Measurements from ENCODE around the gene ATR. TPM values are rescaled to one million over a fixed set of nuclear protein-coding genes. Genes with fewer than 3 reads are reported as not detected.
"Not testable (repeated sequence)": the region's sequence is repeated elsewhere in the genome, so short reads cannot be mapped to it uniquely, and the experiment has no call there.

The ATR gene
- total and polyA plus RNA-seq, 4 donors = 9.0 to 41.3 (median 23.3) TPM

DNA sequence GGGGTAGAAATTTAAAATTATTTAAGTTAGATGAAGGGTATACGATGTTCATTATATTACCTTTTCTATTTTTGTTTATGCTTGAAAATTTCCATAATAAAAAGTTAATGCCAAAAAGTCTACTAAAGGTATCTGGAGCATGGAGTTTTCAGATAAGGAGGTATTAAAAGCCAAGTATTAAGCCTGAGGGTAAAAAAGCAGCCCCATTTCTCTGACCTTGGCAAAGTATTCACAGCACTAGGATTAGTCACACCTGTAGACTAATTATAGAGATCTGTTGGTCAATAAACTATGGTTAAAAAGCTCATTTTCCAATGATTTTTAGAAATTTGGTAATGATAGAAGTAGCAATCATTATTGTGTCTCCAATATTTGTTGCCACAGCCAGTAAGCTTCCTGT lies 153.8 kb downstream of the ATR start:
- H3K9ac ChIP-seq (ENCODE audit: insufficient read depth in 1 of 2, low read length in 2 of 2) = no peak overlapping the region
- no peaks in the 10 kb centered on the region for H3K4me1 ChIP-seq (ENCODE audit: control insufficient read depth in 5 of 5, insufficient read depth in 5 of 5, low read length in 5 of 5)
- TF ChIP-seq, protein P1, sequence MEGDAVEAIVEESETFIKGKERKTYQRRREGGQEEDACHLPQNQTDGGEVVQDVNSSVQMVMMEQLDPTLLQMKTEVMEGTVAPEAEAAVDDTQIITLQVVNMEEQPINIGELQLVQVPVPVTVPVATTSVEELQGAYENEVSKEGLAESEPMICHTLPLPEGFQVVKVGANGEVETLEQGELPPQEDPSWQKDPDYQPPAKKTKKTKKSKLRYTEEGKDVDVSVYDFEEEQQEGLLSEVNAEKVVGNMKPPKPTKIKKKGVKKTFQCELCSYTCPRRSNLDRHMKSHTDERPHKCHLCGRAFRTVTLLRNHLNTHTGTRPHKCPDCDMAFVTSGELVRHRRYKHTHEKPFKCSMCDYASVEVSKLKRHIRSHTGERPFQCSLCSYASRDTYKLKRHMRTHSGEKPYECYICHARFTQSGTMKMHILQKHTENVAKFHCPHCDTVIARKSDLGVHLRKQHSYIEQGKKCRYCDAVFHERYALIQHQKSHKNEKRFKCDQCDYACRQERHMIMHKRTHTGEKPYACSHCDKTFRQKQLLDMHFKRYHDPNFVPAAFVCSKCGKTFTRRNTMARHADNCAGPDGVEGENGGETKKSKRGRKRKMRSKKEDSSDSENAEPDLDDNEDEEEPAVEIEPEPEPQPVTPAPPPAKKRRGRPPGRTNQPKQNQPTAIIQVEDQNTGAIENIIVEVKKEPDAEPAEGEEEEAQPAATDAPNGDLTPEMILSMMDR (IDR thresholded peaks at IDR 0.05; ENCODE audit: control extremely low read depth, extremely low read depth) = no peak
- H3K4me3 ChIP-seq = no peak overlapping the region
- H3K36me3 ChIP-seq (ENCODE audit: control insufficient read depth in 4 of 4, insufficient read depth in 4 of 4, low read length in 4 of 4) = peaks cover 2 to 21% (median 11%) of the 10 kb centered on the region in 4 donors
- 96 to 98% methylated on average over 1 of the region's 1 CpG for WGBS, 2 donors
- H3K9me3 ChIP-seq (ENCODE audit: control insufficient read depth in 4 of 4, insufficient read depth in 3 of 4, low read length in 3 of 4) = no peaks in the 10 kb centered on the region
- ATAC-seq (ENCODE audit: insufficient read depth, low FRiP score) (no peak), DNase-seq (no peak)
- H3K27me3 ChIP-seq (ENCODE audit: control insufficient read depth in 3 of 3, insufficient read depth in 3 of 3, low read length in 2 of 3) = no peaks in the 10 kb centered on the region
- H3K27ac ChIP-seq (ENCODE audit: low read depth in 1 of 2, low read length in 1 of 2) = no peak overlapping the region

DNA sequence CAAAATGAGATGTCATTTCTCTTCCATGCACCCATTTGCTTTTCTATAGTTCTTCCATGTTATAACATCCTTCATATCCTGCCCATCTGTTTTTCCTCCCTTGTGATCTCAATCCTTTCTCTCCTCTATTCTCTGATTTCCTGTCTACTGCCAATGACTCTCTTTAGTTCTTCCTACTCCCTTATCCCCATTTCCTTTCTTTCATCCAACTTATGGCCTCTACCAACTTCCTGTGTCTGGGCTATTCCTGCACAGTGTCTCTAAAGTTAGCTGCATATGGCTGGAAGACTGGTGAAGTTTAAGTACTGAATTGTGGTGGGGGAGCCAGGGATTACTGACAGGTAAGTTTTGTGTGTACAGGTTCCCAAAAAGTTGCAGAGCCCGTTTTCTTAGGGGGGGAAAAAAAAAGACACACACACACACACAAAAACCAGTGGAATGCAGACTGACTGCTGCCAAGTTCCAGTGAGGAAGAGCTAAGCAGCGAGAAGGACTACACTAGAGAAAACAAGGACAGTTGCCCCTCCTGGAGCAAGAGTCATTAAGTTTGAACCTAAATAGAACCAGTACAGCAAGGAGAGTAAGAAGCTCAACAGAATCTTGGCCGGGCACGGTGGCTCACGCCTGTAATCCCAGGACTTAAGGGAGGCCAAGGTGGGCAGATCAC lies 159.5 kb downstream of the ATR start:
- Histone ChIP-seq H3K9ac (ENCODE audit: insufficient read depth in 1 of 2, low read length in 2 of 2) (no peak overlapping the region), H3K36me3 (ENCODE audit: control insufficient read depth in 4 of 4, insufficient read depth in 4 of 4, low read length in 4 of 4) (peaks cover 7 to 37% (median 16%) of the 10 kb centered on the region in 4 donors), H3K4me1 (ENCODE audit: control insufficient read depth in 5 of 5, insufficient read depth in 5 of 5, low read length in 5 of 5) (no peaks in the 10 kb centered on the region), H3K9me3 (ENCODE audit: control insufficient read depth in 4 of 4, insufficient read depth in 3 of 4, low read length in 3 of 4) (no peaks in the 10 kb centered on the region), H3K27ac (ENCODE audit: low read depth in 1 of 2, low read length in 1 of 2) (no peak overlapping the region), H3K27me3 (ENCODE audit: control insufficient read depth in 3 of 3, insufficient read depth in 3 of 3, low read length in 2 of 3) (no peaks in the 10 kb centered on the region), H3K4me3 (no peak overlapping the region)
- TF ChIP-seq, protein P1 (IDR thresholded peaks at IDR 0.05; ENCODE audit: control extremely low read depth, extremely low read depth) = no peak
- DNase-seq (no peak), ATAC-seq (ENCODE audit: insufficient read depth, low FRiP score) (no peak)
- WGBS, 2 donors = 88 to 92% methylated on average over 5 of the region's 5 CpGs

DNA sequence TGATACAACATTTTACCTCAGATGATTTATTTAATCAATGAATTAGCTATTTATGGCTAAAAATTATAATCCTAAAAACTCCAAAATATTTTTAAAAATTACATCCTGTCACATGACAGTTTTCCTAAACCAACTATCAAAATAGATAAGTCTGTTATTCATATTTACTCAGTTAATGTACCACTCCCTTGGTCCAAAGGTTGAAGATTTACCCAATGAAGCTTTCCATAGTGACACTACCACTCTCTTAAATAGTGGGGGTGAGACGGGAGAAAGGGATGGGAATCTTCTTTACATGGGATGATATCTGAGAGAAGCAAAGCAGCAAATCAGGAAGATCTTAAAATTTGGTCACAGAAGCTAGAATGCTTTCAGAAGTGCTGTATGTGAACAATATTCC lies 161.2 kb downstream of the ATR start:
- 96 to 98% methylated on average over 1 of the region's 1 CpG for WGBS, 2 donors
- no peak for ATAC-seq (ENCODE audit: insufficient read depth, low FRiP score)
- Histone ChIP-seq H3K9ac (ENCODE audit: insufficient read depth in 1 of 2, low read length in 2 of 2) (no peak overlapping the region), H3K36me3 (ENCODE audit: control insufficient read depth in 4 of 4, insufficient read depth in 4 of 4, low read length in 4 of 4) (peaks cover 9 to 41% (median 21%) of the 10 kb centered on the region in 4 donors), H3K27me3 (ENCODE audit: control insufficient read depth in 3 of 3, insufficient read depth in 3 of 3, low read length in 2 of 3) (no peaks in the 10 kb centered on the region), H3K27ac (ENCODE audit: low read depth in 1 of 2, low read length in 1 of 2) (no peak overlapping the region), H3K4me1 (ENCODE audit: control insufficient read depth in 5 of 5, insufficient read depth in 5 of 5, low read length in 5 of 5) (no peaks in the 10 kb centered on the region), H3K9me3 (ENCODE audit: control insufficient read depth in 4 of 4, insufficient read depth in 3 of 4, low read length in 3 of 4) (no peaks in the 10 kb centered on the region), H3K4me3 (no peak overlapping the region)
- no peak for DNase-seq
- TF ChIP-seq, protein P1 (IDR thresholded peaks at IDR 0.05; ENCODE audit: control extremely low read depth, extremely low read depth) = no peak

DNA sequence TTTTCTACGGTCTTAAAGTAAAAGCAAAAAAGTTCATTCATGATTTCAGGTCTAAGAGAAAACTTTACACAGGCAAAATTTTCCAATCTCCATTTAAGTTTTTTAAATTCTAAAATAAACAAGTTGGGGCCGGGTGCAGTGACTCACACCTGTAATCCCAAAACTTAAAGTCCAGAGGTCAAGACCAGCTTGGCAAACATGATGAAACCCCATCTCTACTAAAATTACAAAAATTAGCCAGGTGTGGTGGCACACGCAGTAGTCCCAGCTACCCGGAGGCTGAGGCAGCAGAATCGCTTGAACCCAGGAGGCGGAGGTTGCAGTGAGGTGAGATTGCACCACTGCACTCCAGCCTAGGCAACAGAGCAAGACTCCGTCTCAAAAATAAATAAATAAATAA lies 178.0 kb downstream of the ATR start:
- peaks cover 13 to 44% (median 23%) of the 10 kb centered on the region in 4 donors for H3K36me3 ChIP-seq (ENCODE audit: control insufficient read depth in 4 of 4, insufficient read depth in 4 of 4, low read length in 4 of 4)
- not testable (repeated sequence) for H3K9ac ChIP-seq (ENCODE audit: insufficient read depth in 1 of 2, low read length in 2 of 2); DNase-seq; H3K9me3 ChIP-seq (ENCODE audit: control insufficient read depth in 4 of 4, insufficient read depth in 3 of 4, low read length in 3 of 4); H3K4me1 ChIP-seq (ENCODE audit: control insufficient read depth in 5 of 5, insufficient read depth in 5 of 5, low read length in 5 of 5); ATAC-seq (ENCODE audit: insufficient read depth, low FRiP score); H3K4me3 ChIP-seq; H3K27ac ChIP-seq (ENCODE audit: low read depth in 1 of 2, low read length in 1 of 2); H3K27me3 ChIP-seq (ENCODE audit: control insufficient read depth in 3 of 3, insufficient read depth in 3 of 3, low read length in 2 of 3)
- WGBS, 2 donors = 96 to 97% methylated on average over 7 of the region's 7 CpGs

Small RNA genes within 50 kb of the gene (small RNA-seq; reads per million reads assigned to genes)
- gene RNA5SP143 (ENCODE audit: low replicate concordance) = not detected
- gene RNU1-100P (ENCODE audit: low replicate concordance) = not detected
- gene RNU6-1294P (ENCODE audit: low replicate concordance) = not detected

Other genes with a start within 250 kb of the ATR start
- 100 to 1,000 TPM in 1 of 2 donors, 10 to 100 TPM in 1; 28.2 to 147 TPM for gene XRN1, start 130.7 kb downstream of the ATR start, total RNA-seq
- gene XRN1, start 130.7 kb downstream of the ATR start, polyA plus RNA-seq = 1 to 10 TPM; 4.9 to 8.8 TPM
- gene PLS1, start 17.7 kb upstream of the ATR start, total RNA-seq = 10 to 100 TPM; 24.0 to 45.4 TPM
- 10 to 100 TPM in 1 of 2 donors, 1 to 10 TPM in 1; 9.3 to 13.3 TPM for gene PLS1, start 17.7 kb upstream of the ATR start, polyA plus RNA-seq
- gene TRPC1, start 145.3 kb upstream of the ATR start, total RNA-seq = 10 to 100 TPM in 1 of 2 donors, 1 to 10 TPM in 1; 5.5 to 28.4 TPM
- gene TRPC1, start 145.3 kb upstream of the ATR start, polyA plus RNA-seq = 1 to 10 TPM; 1.1 to 3.9 TPM

All from lung (tissue), 13 donors.